Measurements from ENCODE around the gene SIM2.

SIM2 gene

GRCh38 chr21:36716387-36716786 is 17.5 kb downstream of the SIM2 start:
- DNase-seq (ENCODE audit: low read depth, low spot score) = no peak

DNA sequence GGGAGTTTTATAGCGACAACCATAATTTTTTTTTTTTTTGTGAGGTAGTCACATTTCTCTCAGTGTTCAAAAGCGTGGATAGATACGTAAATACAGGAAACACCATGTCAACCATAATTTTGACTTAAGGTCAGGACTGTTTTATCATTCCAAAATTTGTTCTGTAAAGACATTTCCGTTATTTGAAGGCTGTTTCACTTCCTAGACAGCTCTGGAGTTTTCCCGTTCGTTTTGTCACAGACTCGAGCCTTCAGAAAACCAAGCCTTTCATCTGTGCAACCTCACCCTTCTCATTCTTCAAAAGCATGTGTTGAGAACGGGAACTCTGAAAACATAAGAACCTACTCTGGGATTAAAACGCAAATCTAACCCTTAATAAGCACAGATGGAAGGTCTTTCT is 17.9 kb downstream of the SIM2 start:
- DNase-seq (ENCODE audit: low read depth, low spot score) = no peak

DNA sequence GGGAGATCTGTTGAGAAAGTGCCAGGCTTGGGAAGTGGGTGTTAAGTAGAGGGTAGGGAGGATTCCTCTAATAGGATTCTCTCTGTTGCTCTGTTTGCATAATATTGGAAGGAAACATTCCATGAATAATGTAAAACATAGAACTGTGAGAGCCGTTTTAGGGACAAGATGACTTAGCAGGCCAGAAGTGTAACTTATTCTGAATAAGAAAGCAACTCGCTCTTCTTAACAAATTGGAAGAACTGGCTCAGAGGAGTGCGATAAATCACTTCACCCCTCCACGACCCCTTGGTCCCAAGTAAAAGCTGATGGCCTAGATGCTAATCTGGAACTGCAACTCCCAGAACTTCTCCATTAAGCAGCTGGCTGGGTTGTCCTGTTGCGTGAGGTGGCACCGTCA is 19.1 kb downstream of the SIM2 start:
- no peak for DNase-seq (ENCODE audit: low read depth, low spot score)

DNA sequence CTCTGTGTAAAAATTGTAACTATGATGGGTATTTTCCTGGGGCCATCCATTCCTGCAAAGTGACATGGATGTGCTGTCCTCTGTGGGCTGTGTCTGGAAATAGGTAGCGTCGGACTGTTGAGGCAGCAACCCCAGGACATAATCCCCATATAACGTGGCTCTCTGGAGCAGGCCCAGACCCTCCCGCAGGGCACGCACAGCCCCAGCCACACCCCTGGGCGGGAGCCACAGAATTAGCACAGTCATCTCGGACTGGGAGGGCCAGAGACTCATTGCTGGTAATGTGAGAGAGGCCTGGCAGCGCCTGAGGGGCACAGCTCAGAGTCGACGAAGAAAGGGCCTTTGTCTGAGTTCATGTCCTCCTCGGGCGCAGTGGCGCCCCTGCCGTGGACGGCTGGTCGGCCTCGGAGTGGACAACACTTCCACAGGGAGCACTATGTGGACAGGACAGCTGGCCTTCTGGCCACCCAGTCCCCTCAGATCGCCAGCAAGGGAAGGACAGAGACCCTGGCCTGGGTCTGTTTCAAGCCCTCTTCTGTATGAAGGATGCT is 20.1 kb downstream of the SIM2 start:
- no peak for DNase-seq (ENCODE audit: low read depth, low spot score)

DNA sequence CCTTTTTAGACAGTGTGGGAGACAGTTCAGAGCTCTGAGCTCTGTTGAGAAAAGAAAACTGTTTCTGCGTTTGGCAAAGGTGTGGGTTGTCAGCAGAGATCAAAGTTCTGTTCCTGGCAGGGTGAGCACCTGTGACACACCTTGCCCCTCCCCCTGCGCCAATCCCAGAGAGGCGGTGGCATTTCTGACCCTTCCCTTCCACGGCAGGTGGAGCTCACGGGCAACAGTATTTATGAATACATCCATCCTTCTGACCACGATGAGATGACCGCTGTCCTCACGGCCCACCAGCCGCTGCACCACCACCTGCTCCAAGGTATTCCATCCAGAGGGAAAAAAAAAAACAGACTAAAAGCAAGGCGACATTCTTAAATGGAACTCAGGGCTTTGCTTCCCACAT is 20.7 kb downstream of the SIM2 start:
- DNase-seq (ENCODE audit: low read depth, low spot score) = no peak

DNA sequence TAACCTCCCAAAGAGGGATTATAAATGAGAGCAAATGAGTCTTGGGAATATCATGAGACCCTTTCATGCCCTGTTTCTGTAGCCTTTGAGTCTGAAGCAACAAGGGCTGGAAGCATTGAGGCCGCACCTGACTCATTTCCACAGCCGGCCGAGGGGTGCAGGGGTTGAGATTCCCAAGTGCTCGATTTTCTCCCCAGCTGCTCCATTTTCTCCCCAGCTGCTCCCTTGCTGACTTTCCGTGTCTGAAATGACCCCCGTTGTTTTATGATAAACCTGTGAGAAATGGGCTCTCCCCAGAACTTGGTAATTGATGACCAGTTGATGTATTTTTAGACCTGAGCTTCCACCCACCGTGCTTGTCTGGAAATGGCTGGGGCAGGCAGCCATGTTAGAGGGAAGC is 22.9 kb downstream of the SIM2 start:
- DNase-seq (ENCODE audit: low read depth, low spot score) = no peak

GRCh38 chr21:36722370-36723368 is 23.8 kb downstream of the SIM2 start:
- DNase-seq (ENCODE audit: low read depth, low spot score) = no peak

DNA sequence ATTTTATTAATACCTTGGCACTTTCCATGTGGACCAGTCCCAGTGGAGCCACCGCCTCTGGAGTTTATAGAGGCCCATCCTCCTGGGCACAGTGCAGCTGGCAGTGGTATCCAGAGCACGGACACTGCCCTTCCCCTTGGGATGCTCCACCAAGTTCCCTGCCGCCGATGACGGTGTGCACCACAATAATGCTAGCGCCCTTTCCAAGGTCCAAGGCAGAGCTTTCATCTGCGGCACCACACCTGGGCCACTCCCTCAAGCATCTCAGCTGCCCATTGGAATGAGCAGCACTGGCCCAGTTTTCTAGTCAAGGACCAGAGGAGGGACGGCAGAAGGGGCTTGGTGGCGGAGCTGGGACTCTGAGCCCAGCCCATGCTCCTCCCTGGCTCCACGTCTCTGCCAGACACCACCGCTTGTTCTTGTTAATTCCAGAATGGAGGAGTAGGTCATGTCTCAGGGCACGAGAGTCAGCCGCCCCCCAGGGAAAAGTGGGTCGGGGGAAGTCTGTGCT is 24.5 kb downstream of the SIM2 start:
- no peak for DNase-seq (ENCODE audit: low read depth, low spot score)

DNA sequence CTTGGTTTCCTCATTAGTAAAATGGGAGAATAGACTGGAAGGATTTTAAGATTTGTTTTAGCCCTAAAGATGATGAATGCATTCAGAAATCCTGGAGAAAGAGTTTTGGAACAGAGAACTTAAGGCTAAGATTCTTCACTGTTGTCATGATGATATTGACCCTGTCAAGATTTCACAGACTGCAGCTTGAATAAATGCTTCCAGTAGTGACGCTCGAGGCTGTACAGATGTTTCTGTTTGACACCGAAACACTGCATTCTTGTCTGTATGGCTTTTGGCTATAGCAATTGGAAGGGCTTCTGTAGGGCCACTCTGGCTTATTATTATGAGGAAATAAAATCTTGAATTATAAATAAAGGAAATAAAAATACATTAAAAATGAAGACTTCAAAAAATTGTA is 25.7 kb downstream of the SIM2 start:
- DNase-seq (ENCODE audit: low read depth, low spot score) = no peak

DNA sequence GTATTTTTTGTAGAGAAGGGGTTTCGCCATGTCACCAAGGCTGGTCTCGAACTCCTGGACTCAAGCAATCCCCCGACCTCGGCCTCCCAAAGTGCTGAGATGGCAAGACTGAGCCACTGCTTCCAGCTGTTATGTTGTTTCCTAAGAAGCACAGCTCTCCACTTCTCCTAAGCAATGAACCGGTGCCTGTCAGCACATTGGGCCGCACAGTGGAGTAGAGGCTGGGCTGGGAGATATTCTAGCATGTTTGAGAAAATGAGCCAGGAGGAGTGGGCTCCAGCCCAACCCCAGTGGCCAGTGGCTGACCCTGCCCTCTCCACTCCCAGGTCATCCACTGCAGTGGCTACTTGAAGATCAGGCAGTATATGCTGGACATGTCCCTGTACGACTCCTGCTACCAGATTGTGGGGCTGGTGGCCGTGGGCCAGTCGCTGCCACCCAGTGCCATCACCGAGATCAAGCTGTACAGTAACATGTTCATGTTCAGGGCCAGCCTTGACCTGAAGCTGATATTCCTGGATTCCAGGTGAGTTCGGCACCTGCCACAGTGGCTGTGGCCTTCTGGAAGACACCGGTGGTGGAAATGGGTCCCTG is 27.0 kb downstream of the SIM2 start:
- no peak for DNase-seq (ENCODE audit: low read depth, low spot score)

DNA sequence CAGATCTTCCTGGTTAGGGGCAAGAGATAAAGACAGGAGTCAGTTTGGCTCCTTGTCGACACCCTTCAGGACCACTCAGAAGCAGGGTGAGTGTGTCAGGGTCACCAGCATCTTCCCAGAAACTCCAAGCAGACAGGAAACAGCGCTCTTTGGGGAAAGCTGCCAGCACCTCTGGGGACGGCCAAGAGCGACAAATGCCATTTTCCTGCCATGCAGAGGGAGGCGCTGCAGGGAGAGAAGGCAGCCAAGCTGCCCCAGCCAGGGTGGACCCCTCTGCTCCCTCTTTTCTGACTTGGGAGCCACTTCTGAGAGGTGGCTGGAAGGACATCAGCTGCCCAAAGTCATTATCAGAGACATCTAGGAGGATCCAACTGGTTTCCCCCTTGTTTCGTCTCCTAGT is 29.0 kb downstream of the SIM2 start:
- no peak for DNase-seq (ENCODE audit: low read depth, low spot score)

GRCh38 chr21:36728371-36729111 is 29.6 kb downstream of the SIM2 start:
- DNase-seq (ENCODE audit: low read depth, low spot score) = no peak

DNA sequence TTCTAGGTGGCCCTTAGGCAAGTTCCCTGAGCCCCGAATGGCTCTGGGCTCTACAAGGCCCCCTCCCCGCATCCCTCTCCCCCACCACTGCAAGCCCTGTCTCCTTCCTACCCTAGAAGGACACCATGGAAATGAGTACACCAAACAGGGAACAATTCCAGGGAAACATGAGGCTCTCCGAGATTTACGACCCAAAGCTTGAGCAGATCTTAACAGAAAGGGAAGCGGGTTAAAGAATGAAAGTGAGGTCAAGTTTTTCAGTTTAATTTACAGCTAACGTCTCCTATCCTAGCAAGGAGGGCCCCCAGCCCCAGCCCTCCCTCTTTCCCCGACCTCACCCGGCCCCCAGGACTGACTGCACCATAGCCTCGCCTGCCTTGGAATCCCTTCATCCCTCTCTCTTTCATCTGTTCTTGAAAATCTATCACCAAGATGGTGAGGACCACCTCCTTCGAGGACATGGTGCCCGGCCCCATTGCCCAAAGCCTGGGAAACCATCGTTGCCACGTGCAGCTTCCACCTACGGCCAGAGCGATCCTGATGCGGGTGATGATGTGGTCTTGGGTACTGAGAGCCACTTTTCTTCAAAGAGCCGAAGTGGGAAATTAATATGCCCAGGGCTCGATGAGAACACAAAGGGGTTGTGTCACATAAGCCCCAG is 30.5 kb downstream of the SIM2 start:
- no peak for DNase-seq (ENCODE audit: low read depth, low spot score)

- DNase-seq (ENCODE audit: low read depth, low spot score) = no peak
Measured at GRCh38 chr21:36730291-36731281, 31.7 kb downstream of the SIM2 start.

GRCh38 chr21:36732217-36732616 is 33.3 kb downstream of the SIM2 start:
- no peak for DNase-seq (ENCODE audit: low read depth, low spot score)

GRCh38 chr21:36732761-36733160 is 33.8 kb downstream of the SIM2 start:
- DNase-seq (ENCODE audit: low read depth, low spot score) = no peak

DNA sequence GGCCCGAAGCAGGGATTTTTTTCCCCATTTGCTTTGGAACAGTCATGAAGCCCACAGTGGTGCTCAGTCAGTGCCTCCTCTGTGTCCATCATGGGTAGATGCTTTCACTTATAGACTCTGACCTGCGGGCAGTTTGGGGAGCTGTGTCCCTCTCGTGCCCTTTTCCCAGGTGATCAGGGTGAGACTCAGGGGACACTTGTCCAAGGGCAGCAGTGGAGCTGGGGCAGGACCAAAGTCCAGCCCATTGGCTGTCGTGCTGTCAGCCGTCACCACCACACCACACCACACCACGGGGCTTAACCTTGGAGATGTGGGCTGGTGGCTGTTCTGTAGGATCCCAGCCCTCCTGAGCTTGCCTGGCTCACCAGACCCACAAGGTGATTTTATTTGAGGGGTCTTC is 34.9 kb downstream of the SIM2 start:
- no peak for DNase-seq (ENCODE audit: low read depth, low spot score)

- DNase-seq (ENCODE audit: low read depth, low spot score) = no peak
Measured at GRCh38 chr21:36734367-36735200, 35.7 kb downstream of the SIM2 start.

GRCh38 chr21:36735201-36735515 is 36.2 kb downstream of the SIM2 start:
- no peak for DNase-seq (ENCODE audit: low read depth, low spot score)

Data from brain pericyte (primary cell).